Activated naive CD4-positive, alpha-beta T cell treated with anti-CD3 and anti-CD28 coated beads, Interleukin-2, amount 10 ng/mL, durations not matched to agents 5 hours and 36 hours (primary cell): ENCODE results near the gene PPP1R9B. TPM values are rescaled to one million over a fixed set of nuclear protein-coding genes. Genes with fewer than 3 reads are reported as not detected.

Experiments used
- total RNA-seq, 2 experiments: library from RNA; stranded (reverse); gene quantifications; one replicate each; pipeline ENCODE4 v1.2.3, GENCODE V29; 2021

PPP1R9B gene
- 100 to 1,000 TPM; 129 to 136 TPM for total RNA-seq

GRCh38 chr17:50150354-50151040 lies at the start of gene PPP1R9B:
PPP1R9B (minus strand) TSS chr17:50150677; CDS start chr17:50150513, 164 bp downstream.

GRCh38 chr17:50165867-50166517 lies 15.5 kb upstream of the PPP1R9B start, which contains the start of gene SGCA:
SGCA (plus strand) TSS chr17:50166005; CDS start chr17:50166041, 36 bp downstream.

GRCh38 chr17:50129728-50130558 lies 20.5 kb downstream of the PPP1R9B start, which contains the start of gene SAMD14:
SAMD14 (minus strand) TSS chr17:50130160; CDS start chr17:50124959, 5,201 bp downstream.

GRCh38 chr17:50094753-50095619 lies 55.5 kb downstream of the PPP1R9B start, which contains the start of gene PDK2:
PDK2 (plus strand) TSS chr17:50095351; CDS start chr17:50095436, 85 bp downstream.

Other genes with a start within 250 kb of the PPP1R9B start
- under 1 TPM; 0.18 to 0.24 TPM for gene DLX4, start 181.5 kb downstream of the PPP1R9B start, total RNA-seq
- not detected for gene DLX3, start 155.5 kb downstream of the PPP1R9B start, total RNA-seq
- 1 to 10 TPM; 8.4 to 8.7 TPM for gene ITGA3, start 94.6 kb downstream of the PPP1R9B start, total RNA-seq
- 10 to 100 TPM; 25.7 to 26.1 TPM for gene PDK2, start 55.3 kb downstream of the PPP1R9B start, total RNA-seq
- under 1 TPM; 0.43 to 0.79 TPM for gene SAMD14, start 20.5 kb downstream of the PPP1R9B start, total RNA-seq
- not detected for gene SGCA, start 15.3 kb upstream of the PPP1R9B start, total RNA-seq
- 1 to 10 TPM in 1 of 2 experiments, under 1 TPM in 1; 0.15 to 1.7 TPM for gene COL1A1, start 51.0 kb upstream of the PPP1R9B start, total RNA-seq
- not detected for gene TMEM92, start 123.8 kb upstream of the PPP1R9B start, total RNA-seq
- 10 to 100 TPM; 22.6 to 23.3 TPM for gene XYLT2, start 195.4 kb upstream of the PPP1R9B start, total RNA-seq
- gene MRPL27, start 222.5 kb upstream of the PPP1R9B start, total RNA-seq, result 10 to 100 TPM; 53.6 to 54.6 TPM
- gene EME1, start 222.6 kb upstream of the PPP1R9B start, total RNA-seq, result 10 to 100 TPM; 13.0 to 13.2 TPM
- gene LRRC59, start 246.8 kb upstream of the PPP1R9B start, total RNA-seq, result 10 to 100 TPM; 49.7 to 52.7 TPM